NT2/D1 (cell line): ENCODE data around the gene CAMSAP2.

Experiments
- SUZ12 ChIP-seq: IDR thresholded peaks from 2 replicates; pipeline ENCODE4 v1.6.1; 2011; ENCODE audit not compliant: insufficient read length, insufficient read depth; ENCODE audit errors: extremely low read depth
- YY1 ChIP-seq: IDR thresholded peaks from 2 replicates; pipeline ENCODE4 v1.6.1; 2011; ENCODE audit not compliant: insufficient read length, insufficient read depth
- ZNF274 ChIP-seq: IDR thresholded peaks from 2 replicates; pipeline ENCODE4 v1.6.1; 2011; ENCODE audit warnings: mild to moderate bottlenecking, low read depth, low read length

DNA sequence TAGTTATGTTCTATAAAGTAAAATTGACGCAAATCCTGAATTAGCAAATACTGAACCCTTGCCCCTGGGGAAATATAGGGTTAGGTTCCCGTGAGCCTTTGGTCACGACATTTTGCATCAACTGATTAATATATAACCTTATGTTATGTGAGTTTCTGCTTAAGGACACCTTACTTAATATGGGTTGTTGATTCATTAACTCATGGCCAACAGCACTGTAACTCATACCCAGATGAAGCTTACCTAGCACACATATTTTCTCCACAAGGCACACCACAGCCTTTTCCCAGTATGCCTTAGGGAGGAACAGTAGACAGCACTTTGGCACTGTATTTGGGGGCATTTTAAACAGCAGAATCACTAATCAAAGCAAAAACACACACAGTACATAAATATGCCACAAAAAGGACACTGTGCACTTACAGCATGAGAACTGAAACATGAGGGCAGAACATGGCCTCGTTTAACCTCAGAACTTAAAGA is 171.1 kb downstream of the CAMSAP2 start:
- TF ChIP-seq YY1: no peak
- no peak for TF ChIP-seq ZNF274
- no peak for TF ChIP-seq SUZ12
